GM23338 (cell line): ENCODE measurements around the gene UBE2QL1.

ENCODE experiments used
- EZH2 ChIP-seq: fragments of 200-600 bp; sonication (generic); IDR thresholded peaks from one replicate; pipeline ENCODE4 v1.8.0; 2017; ENCODE audit warnings: antibody characterized with exemption, mild to moderate bottlenecking, low read depth; ENCODE audit not compliant: unreplicated experiment
- POLR2AphosphoS5 ChIP-seq: IDR thresholded peaks from 2 replicates; pipeline ENCODE4 v1.6.1; 2016; ENCODE audit warnings: antibody characterized with exemption, low read depth
- TF ChIP-seq, protein P1 (sequence below), 2 experiments: fragments of 200-600 bp in 1 of 2; sonication (generic) in 1 of 2; conservative IDR thresholded peaks; 2 replicates each; pipeline versions ENCODE4 v1.5.1 to v1.6.1; 2016 to 2017; ENCODE audit warnings: antibody characterized with exemption in 2 of 2, low read depth in 2 of 2, mild to moderate bottlenecking in 2 of 2, moderate library complexity in 1 of 2
- TF ChIP-seq, protein P2 (sequence below): IDR thresholded peaks from one replicate; pipeline ENCODE4 v1.6.1; 2018; ENCODE audit warnings: antibody characterized with exemption; ENCODE audit not compliant: unreplicated experiment

DNA sequence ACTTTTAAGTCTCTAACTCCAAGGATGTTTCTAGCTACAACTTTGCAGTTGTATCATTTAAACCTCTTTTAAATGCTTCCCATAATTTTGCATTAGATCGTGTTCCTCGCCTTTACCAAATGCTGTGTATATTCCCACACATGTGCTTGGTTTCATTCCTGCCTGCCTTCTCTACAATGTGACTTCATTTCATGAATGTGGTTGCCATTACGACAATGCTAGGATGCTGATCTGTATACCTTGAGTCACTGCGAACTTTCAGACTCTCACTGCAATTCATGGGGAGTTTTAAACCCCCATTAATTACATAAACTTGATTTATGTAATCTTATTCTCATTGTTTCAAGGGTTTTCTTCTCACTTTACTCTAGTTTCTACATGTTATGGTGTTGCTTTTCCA is 50.3 kb downstream of the UBE2QL1 start:
- TF ChIP-seq, protein P1, sequence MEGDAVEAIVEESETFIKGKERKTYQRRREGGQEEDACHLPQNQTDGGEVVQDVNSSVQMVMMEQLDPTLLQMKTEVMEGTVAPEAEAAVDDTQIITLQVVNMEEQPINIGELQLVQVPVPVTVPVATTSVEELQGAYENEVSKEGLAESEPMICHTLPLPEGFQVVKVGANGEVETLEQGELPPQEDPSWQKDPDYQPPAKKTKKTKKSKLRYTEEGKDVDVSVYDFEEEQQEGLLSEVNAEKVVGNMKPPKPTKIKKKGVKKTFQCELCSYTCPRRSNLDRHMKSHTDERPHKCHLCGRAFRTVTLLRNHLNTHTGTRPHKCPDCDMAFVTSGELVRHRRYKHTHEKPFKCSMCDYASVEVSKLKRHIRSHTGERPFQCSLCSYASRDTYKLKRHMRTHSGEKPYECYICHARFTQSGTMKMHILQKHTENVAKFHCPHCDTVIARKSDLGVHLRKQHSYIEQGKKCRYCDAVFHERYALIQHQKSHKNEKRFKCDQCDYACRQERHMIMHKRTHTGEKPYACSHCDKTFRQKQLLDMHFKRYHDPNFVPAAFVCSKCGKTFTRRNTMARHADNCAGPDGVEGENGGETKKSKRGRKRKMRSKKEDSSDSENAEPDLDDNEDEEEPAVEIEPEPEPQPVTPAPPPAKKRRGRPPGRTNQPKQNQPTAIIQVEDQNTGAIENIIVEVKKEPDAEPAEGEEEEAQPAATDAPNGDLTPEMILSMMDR (conservative IDR thresholded peaks at IDR 0.05; ENCODE audit: low read depth in 2 of 2), result no peak
- TF ChIP-seq POLR2AphosphoS5 (no peak), EZH2 (no peak)
- TF ChIP-seq, protein P2, sequence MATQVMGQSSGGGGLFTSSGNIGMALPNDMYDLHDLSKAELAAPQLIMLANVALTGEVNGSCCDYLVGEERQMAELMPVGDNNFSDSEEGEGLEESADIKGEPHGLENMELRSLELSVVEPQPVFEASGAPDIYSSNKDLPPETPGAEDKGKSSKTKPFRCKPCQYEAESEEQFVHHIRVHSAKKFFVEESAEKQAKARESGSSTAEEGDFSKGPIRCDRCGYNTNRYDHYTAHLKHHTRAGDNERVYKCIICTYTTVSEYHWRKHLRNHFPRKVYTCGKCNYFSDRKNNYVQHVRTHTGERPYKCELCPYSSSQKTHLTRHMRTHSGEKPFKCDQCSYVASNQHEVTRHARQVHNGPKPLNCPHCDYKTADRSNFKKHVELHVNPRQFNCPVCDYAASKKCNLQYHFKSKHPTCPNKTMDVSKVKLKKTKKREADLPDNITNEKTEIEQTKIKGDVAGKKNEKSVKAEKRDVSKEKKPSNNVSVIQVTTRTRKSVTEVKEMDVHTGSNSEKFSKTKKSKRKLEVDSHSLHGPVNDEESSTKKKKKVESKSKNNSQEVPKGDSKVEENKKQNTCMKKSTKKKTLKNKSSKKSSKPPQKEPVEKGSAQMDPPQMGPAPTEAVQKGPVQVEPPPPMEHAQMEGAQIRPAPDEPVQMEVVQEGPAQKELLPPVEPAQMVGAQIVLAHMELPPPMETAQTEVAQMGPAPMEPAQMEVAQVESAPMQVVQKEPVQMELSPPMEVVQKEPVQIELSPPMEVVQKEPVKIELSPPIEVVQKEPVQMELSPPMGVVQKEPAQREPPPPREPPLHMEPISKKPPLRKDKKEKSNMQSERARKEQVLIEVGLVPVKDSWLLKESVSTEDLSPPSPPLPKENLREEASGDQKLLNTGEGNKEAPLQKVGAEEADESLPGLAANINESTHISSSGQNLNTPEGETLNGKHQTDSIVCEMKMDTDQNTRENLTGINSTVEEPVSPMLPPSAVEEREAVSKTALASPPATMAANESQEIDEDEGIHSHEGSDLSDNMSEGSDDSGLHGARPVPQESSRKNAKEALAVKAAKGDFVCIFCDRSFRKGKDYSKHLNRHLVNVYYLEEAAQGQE, result no peak
